GM19099 (cell line): ENCODE data around the gene KCNIP1.

Source experiments
- POLR2A ChIP-seq: IDR thresholded peaks from 3 replicates; pipeline ENCODE4 v1.6.1; 2011; ENCODE audit warnings: low read depth; ENCODE audit not compliant: insufficient read length; ENCODE audit errors: extremely low read depth

The KCNIP1 gene

GRCh38 chr5:170476704-170477103, 27.1 kb upstream of the KCNIP1 start:
- TF ChIP-seq POLR2A, result no peak

GRCh38 chr5:170477906-170478305, 25.9 kb upstream of the KCNIP1 start:
- TF ChIP-seq POLR2A, result no peak

GRCh38 chr5:170478306-170478705, 25.5 kb upstream of the KCNIP1 start:
- TF ChIP-seq POLR2A, result no peak

GRCh38 chr5:170479484-170479883, 24.3 kb upstream of the KCNIP1 start:
- TF ChIP-seq POLR2A, result no peak

GRCh38 chr5:170480260-170480659, 23.6 kb upstream of the KCNIP1 start:
- no peak for TF ChIP-seq POLR2A

- TF ChIP-seq POLR2A, result no peak
Observed at GRCh38 chr5:170481849-170482248, 22.0 kb upstream of the KCNIP1 start.

GRCh38 chr5:170482511-170482910, 21.3 kb upstream of the KCNIP1 start:
- TF ChIP-seq POLR2A, result no peak

GRCh38 chr5:170483701-170484458, 19.9 kb upstream of the KCNIP1 start:
- no peak for TF ChIP-seq POLR2A

- no peak for TF ChIP-seq POLR2A
Observed at GRCh38 chr5:170484459-170484831, 19.4 kb upstream of the KCNIP1 start.

GRCh38 chr5:170484847-170485615, 18.8 kb upstream of the KCNIP1 start:
- TF ChIP-seq POLR2A, result no peak

GRCh38 chr5:170485616-170485911, 18.3 kb upstream of the KCNIP1 start:
- no peak for TF ChIP-seq POLR2A

- TF ChIP-seq POLR2A, result no peak
Observed at GRCh38 chr5:170486371-170486770, 17.4 kb upstream of the KCNIP1 start.

- TF ChIP-seq POLR2A, result no peak
Observed at GRCh38 chr5:170488570-170488969, 15.2 kb upstream of the KCNIP1 start.

GRCh38 chr5:170489199-170489598, 14.6 kb upstream of the KCNIP1 start:
- TF ChIP-seq POLR2A, result no peak

- TF ChIP-seq POLR2A, result no peak
Observed at GRCh38 chr5:170490381-170490780, 13.4 kb upstream of the KCNIP1 start.

GRCh38 chr5:170491479-170491878, 12.3 kb upstream of the KCNIP1 start:
- TF ChIP-seq POLR2A, result no peak
